Mesothelial cell of epicardium (in vitro differentiated cells): ENCODE results near the gene FLYWCH1. TPM values are rescaled to one million over a fixed set of nuclear protein-coding genes. Genes with fewer than 3 reads are reported as not detected.

Source experiments
- DNase-seq, 2 experiments: peaks; one replicate each; pipeline ENCODE4 v3.0.0; 2021; ENCODE audit warnings: low spot score in 2 of 2; ENCODE audit not compliant: unreplicated experiment in 2 of 2
- H3K27ac Mint-ChIP-seq: 2 replicates; pipeline ENCODE4 v1.8.0; 2021; ENCODE audit warnings: mixed read lengths
- H3K27me3 Mint-ChIP-seq: 2 replicates; pipeline ENCODE4 v1.8.0; 2021; ENCODE audit warnings: low read depth, mixed read lengths
- H3K36me3 Mint-ChIP-seq: 2 replicates; pipeline ENCODE4 v1.8.0; 2021; ENCODE audit warnings: mixed read lengths
- H3K4me1 Mint-ChIP-seq: 2 replicates; pipeline ENCODE4 v1.8.0; 2021; ENCODE audit warnings: mixed read lengths
- H3K4me3 Mint-ChIP-seq: 2 replicates; pipeline ENCODE4 v1.8.0; 2021; ENCODE audit warnings: mild to moderate bottlenecking, moderate library complexity, mixed read lengths
- H3K9me3 Mint-ChIP-seq: 2 replicates; pipeline ENCODE4 v1.8.0; 2021; ENCODE audit warnings: mixed read lengths
- total RNA-seq: library from RNA; stranded (reverse); gene quantifications from 3 replicates; pipeline ENCODE4 v1.2.1, GENCODE V29; 2021
- TF ChIP-seq, protein P1 (sequence below): fragments of 200-600 bp; sonication (generic); IDR thresholded peaks from one replicate; pipeline ENCODE4 v1.5.0; 2021; ENCODE audit warnings: antibody characterized with exemption; ENCODE audit not compliant: unreplicated experiment

FLYWCH1 gene
- total RNA-seq, 1 donor from 2014 or later, result 29.4 TPM

GRCh38 chr16:2933136-2933535 lies 21.4 kb downstream of the FLYWCH1 start:
- H3K9me3 Mint-ChIP-seq, result no peaks in the 10 kb centered on the region
- no peaks in the 10 kb centered on the region for H3K27me3 Mint-ChIP-seq
- peaks cover 15% of the 10 kb centered on the region for H3K36me3 Mint-ChIP-seq
- no peak overlapping the region for H3K27ac Mint-ChIP-seq
- no peak overlapping the region for H3K4me3 Mint-ChIP-seq
- no peak for DNase-seq
- TF ChIP-seq, protein P1, sequence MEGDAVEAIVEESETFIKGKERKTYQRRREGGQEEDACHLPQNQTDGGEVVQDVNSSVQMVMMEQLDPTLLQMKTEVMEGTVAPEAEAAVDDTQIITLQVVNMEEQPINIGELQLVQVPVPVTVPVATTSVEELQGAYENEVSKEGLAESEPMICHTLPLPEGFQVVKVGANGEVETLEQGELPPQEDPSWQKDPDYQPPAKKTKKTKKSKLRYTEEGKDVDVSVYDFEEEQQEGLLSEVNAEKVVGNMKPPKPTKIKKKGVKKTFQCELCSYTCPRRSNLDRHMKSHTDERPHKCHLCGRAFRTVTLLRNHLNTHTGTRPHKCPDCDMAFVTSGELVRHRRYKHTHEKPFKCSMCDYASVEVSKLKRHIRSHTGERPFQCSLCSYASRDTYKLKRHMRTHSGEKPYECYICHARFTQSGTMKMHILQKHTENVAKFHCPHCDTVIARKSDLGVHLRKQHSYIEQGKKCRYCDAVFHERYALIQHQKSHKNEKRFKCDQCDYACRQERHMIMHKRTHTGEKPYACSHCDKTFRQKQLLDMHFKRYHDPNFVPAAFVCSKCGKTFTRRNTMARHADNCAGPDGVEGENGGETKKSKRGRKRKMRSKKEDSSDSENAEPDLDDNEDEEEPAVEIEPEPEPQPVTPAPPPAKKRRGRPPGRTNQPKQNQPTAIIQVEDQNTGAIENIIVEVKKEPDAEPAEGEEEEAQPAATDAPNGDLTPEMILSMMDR, result no peak
- H3K4me1 Mint-ChIP-seq, result no peaks in the 10 kb centered on the region

- Mint-ChIP-seq H3K36me3 (peaks cover 15% of the 10 kb centered on the region), H3K9me3 (no peaks in the 10 kb centered on the region), H3K27me3 (no peaks in the 10 kb centered on the region), H3K27ac (no peak overlapping the region), H3K4me3 (no peak overlapping the region), H3K4me1 (no peaks in the 10 kb centered on the region)
- TF ChIP-seq, protein P1, result no peak
- no peak for DNase-seq
Observed at GRCh38 chr16:2933701-2934100, 22.0 kb downstream of the FLYWCH1 start.

DNA sequence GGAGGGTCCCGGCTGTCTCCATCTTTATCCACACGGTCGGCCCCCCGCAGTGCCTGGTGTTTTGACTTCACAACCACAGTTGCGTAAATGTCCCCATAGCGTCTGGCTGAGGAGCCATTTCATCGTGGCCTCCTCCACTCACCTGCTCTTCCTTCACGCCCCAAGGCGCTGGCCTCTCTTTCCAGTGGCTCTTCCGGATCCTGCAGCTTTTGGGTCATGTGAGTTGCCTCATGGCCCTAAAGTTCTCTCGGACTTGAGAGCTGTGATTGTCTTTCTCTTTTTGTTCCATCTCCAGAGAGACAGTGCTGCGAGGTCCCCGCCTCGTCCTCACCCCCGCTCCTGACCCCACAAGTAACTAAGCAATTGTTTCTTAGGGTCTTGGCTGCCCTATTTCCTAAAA lies 22.7 kb downstream of the FLYWCH1 start:
- Mint-ChIP-seq H3K9me3 (no peaks in the 10 kb centered on the region), H3K36me3 (peaks cover 16% of the 10 kb centered on the region), H3K4me3 (no peak overlapping the region), H3K4me1 (no peaks in the 10 kb centered on the region), H3K27me3 (no peaks in the 10 kb centered on the region), H3K27ac (no peak overlapping the region)
- TF ChIP-seq, protein P1, result no peak
- DNase-seq, result no peak

GRCh38 chr16:2936436-2937011 lies 24.8 kb downstream of the FLYWCH1 start:
- peaks cover 23% of the 10 kb centered on the region for H3K36me3 Mint-ChIP-seq
- H3K4me1 Mint-ChIP-seq, result no peaks in the 10 kb centered on the region
- TF ChIP-seq, protein P1, result no peak
- no peak overlapping the region for H3K4me3 Mint-ChIP-seq
- no peak overlapping the region for H3K27ac Mint-ChIP-seq
- H3K9me3 Mint-ChIP-seq, result no peaks in the 10 kb centered on the region
- no peak for DNase-seq
- no peaks in the 10 kb centered on the region for H3K27me3 Mint-ChIP-seq

- Mint-ChIP-seq H3K4me1 (no peaks in the 10 kb centered on the region), H3K27ac (no peak overlapping the region), H3K4me3 (no peak overlapping the region), H3K27me3 (no peaks in the 10 kb centered on the region), H3K9me3 (no peaks in the 10 kb centered on the region), H3K36me3 (peaks cover 23% of the 10 kb centered on the region)
- no peak for DNase-seq
- TF ChIP-seq, protein P1, result no peak
Observed at GRCh38 chr16:2937170-2937569, 25.4 kb downstream of the FLYWCH1 start.

DNA sequence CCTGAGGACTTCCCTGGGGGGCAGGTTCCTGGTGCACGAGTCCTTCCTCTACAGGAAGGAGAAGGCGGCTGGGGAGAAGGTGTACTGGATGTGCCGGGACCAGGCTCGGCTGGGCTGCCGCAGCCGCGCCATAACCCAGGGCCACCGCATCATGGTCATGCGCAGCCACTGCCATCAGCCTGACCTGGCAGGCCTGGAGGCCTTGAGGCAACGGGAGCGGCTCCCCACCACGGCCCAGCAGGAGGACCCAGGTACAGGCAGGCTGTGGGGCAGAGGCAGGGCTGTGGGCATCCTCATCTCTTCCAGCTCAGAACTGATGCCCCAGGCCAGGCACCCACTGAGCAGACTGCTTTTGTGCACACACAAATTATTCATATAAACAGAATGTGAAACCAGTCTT lies 26.5 kb downstream of the FLYWCH1 start:
- no peaks in the 10 kb centered on the region for H3K9me3 Mint-ChIP-seq
- TF ChIP-seq, protein P1, result no peak
- no peaks in the 10 kb centered on the region for H3K27me3 Mint-ChIP-seq
- peaks cover 23% of the 10 kb centered on the region for H3K36me3 Mint-ChIP-seq
- no peaks in the 10 kb centered on the region for H3K4me1 Mint-ChIP-seq
- no peak overlapping the region for H3K27ac Mint-ChIP-seq
- no peak overlapping the region for H3K4me3 Mint-ChIP-seq
- DNase-seq, result no peak
